ENCODE data around the gene SRD5A2.

DNA sequence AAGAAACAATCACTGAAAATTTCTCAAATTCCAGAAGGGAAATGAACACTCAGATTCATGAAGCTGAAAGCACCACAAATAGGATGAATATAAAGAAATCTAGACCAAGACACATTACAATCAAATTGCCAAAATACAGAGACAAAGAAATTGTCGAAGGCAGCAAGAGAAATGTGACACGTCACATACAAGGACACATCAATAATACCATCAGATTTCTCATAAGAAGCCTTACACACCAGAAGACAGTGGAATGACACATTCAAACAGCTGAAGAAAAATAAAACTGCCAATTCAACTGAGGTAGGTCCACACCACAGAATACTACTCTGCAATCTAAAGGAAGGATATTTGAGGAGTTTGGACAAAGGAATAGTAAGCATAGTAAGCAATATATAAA lies 27.4 kb downstream of the SRD5A2 start:
- TF ChIP-seq, protein P1, sequence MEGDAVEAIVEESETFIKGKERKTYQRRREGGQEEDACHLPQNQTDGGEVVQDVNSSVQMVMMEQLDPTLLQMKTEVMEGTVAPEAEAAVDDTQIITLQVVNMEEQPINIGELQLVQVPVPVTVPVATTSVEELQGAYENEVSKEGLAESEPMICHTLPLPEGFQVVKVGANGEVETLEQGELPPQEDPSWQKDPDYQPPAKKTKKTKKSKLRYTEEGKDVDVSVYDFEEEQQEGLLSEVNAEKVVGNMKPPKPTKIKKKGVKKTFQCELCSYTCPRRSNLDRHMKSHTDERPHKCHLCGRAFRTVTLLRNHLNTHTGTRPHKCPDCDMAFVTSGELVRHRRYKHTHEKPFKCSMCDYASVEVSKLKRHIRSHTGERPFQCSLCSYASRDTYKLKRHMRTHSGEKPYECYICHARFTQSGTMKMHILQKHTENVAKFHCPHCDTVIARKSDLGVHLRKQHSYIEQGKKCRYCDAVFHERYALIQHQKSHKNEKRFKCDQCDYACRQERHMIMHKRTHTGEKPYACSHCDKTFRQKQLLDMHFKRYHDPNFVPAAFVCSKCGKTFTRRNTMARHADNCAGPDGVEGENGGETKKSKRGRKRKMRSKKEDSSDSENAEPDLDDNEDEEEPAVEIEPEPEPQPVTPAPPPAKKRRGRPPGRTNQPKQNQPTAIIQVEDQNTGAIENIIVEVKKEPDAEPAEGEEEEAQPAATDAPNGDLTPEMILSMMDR (IDR thresholded peaks at IDR 0.05), result no peak
- no peak for TF ChIP-seq POLR2AphosphoS5 (IDR thresholded peaks at IDR 0.05; ENCODE audit: insufficient read depth in 1 of 2, low read depth in 1 of 2)
